Measurements from ENCODE around the gene RMC1. TPM values are rescaled to one million over a fixed set of nuclear protein-coding genes. Genes with fewer than 3 reads are reported as not detected.

Gene RMC1
- total and polyA plus RNA-seq, 3 donors from 2014 or later = 33.5 to 51.5 (median 44.2) TPM

DNA sequence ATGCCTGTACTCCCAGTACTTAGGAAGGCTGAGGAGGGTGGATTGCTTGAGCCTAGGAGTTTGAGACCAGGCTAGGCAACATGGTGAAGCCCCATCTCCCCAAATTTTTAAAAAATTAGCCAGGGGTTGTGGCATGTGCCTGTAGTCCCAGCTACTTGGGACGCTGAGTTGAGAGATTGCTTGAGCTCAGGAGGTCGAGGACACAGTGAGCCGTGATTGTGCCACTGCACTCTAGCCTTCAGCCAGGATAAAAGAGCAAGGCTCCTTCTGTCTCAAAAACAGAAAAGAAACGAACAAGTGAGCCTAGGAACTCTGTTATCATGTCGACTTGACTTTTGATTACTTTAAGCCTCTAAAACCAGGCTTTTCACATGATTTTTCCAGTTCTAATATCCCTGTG, 69.3 kb downstream of the RMC1 start:
- Histone ChIP-seq H3K9me3 (no peaks in the 10 kb centered on the region), H3K27me3 (no peaks in the 10 kb centered on the region), H3K27ac (peak overlapping the region in 1 of 2 donors; percentile 8), H3K4me1 (peaks cover 3% of the 10 kb centered on the region), H3K4me3 (no peak overlapping the region), H3K36me3 (ENCODE audit: low read depth, missing control alignments) (no peaks in the 10 kb centered on the region)
- TF ChIP-seq, protein P1, sequence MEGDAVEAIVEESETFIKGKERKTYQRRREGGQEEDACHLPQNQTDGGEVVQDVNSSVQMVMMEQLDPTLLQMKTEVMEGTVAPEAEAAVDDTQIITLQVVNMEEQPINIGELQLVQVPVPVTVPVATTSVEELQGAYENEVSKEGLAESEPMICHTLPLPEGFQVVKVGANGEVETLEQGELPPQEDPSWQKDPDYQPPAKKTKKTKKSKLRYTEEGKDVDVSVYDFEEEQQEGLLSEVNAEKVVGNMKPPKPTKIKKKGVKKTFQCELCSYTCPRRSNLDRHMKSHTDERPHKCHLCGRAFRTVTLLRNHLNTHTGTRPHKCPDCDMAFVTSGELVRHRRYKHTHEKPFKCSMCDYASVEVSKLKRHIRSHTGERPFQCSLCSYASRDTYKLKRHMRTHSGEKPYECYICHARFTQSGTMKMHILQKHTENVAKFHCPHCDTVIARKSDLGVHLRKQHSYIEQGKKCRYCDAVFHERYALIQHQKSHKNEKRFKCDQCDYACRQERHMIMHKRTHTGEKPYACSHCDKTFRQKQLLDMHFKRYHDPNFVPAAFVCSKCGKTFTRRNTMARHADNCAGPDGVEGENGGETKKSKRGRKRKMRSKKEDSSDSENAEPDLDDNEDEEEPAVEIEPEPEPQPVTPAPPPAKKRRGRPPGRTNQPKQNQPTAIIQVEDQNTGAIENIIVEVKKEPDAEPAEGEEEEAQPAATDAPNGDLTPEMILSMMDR (IDR thresholded peaks at IDR 0.05) = no peak
- no peak for TF ChIP-seq POLR2A (IDR thresholded peaks at IDR 0.05)
- intact Hi-C loops (cut with DNase I; ENCODE audit: low total_unique reads) = no loop called here
- 48 to 50% methylated on average over 5 of the region's 5 CpGs for WGBS, 2 donors
- DNase-seq = no peak

DNA sequence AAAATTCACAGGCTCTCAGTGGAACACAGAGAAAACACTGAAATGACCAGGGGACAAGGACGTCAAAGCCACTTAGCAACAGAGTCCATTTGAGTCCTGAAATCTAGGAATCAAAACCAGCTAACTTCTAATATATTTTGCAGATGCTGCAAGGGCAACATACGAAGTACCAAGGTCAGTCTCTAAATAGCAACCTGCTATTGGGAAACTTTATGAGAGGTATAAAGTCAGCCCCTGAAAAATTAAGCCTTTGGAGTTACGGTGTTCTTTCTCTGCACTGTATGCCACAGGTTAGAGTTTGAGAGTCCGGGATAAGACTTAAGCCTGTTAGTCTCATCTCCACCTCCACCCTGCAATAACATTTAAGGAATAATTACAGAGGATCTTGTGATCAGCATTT, 69.7 kb downstream of the RMC1 start:
- WGBS, 2 donors = 58 to 75% methylated on average over 4 of the region's 4 CpGs
- TF ChIP-seq POLR2A (IDR thresholded peaks at IDR 0.05) = no peak
- TF ChIP-seq, protein P1 (IDR thresholded peaks at IDR 0.05) = no peak
- intact Hi-C loops (cut with DNase I; ENCODE audit: low total_unique reads) = no loop called here
- Histone ChIP-seq H3K36me3 (ENCODE audit: low read depth, missing control alignments) (no peaks in the 10 kb centered on the region), H3K9me3 (no peaks in the 10 kb centered on the region), H3K27ac (peak overlapping the region in 1 of 2 donors; percentile 8), H3K4me1 (peaks cover 3% of the 10 kb centered on the region), H3K4me3 (no peak overlapping the region), H3K27me3 (no peaks in the 10 kb centered on the region)
- no peak for DNase-seq

DNA sequence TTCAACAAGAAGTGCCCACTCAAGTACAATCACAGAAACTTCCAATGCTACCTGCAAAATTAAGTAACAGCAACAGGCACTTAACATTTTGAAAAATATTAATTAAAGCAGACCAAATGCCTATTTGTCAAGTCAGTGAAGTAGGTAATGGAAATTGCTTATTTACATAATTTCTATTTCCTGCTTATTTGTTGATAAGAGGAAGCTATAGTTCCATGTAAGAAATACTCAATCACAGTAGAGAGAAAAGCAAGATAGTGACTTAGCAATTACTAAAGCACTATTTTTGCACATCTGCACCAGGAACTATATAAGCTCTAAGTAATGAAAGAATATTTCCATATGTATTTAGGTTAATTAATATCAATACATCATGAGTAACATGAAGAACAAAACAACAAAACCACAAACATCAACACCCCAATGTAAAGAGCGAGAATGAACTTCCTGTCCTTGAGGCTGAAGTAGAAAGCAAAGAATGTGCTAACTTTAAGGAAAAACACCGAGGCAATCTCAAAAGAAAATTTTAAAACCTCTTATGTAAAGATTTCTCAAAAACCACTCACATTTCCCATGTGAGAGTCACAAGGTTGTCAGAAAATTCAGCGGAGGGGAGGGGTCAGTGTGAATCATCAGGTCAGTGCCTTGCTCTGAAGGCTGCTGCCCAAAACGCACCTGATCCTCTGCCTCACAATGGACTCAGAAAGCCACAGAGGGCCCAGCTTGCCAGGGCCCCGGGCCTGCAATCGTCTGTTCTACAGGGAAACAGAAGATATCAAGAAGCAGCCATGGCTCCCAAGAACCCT, 70.5 kb downstream of the RMC1 start:
- DNase-seq = no peak
- whole genome bisulfite sequencing, 2 donors = 65 to 66% methylated on average over 6 of the region's 6 CpGs
- intact Hi-C loops (cut with DNase I; ENCODE audit: low total_unique reads) = no loop called here
- peaks cover 3% of the 10 kb centered on the region for H3K4me1 ChIP-seq
- H3K27ac ChIP-seq = peak overlapping the region in 1 of 2 donors; percentile 53
- TF ChIP-seq POLR2A (IDR thresholded peaks at IDR 0.05) = no peak
- TF ChIP-seq, protein P1 (IDR thresholded peaks at IDR 0.05) = no peak
- no peaks in the 10 kb centered on the region for H3K36me3 ChIP-seq (ENCODE audit: low read depth, missing control alignments)
- no peaks in the 10 kb centered on the region for H3K27me3 ChIP-seq
- no peaks in the 10 kb centered on the region for H3K9me3 ChIP-seq
- H3K4me3 ChIP-seq = no peak overlapping the region

DNA sequence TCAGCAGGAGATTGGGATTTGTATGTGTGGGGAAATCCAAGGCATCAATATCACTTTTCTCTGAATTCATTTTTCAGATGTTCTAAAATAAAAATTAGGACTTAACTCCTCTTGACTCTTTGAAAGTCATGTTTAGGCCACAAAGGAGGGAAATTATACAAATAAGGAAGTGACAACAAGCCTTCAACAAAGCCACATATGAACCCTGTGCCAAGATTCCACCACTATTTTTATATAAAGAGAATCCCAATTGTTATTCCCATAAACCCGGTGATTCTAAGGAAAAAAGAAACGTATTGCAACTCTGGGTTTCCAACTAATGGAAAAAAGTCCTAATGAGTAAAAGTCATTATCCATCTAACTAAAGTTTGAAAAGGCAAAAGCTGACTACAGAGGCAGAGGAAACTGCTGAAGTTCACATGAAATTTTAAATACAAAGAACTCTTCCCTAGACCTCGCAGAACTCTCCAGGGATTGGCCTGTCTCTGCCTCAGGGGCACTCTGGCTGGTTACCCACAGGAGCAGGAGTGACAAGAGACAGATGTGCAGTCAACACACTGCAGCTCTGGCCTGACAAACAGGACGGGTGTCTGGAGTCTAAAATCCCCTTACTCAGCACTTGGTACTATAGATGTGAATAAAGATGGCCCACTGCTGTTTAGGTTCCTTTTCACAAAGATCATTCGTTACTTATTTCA, 71.4 kb downstream of the RMC1 start:
- peak overlapping the region in 1 of 2 donors; percentile 53 for H3K27ac ChIP-seq
- WGBS, 2 donors = 73 to 74% methylated on average over 5 of the region's 5 CpGs
- no peaks in the 10 kb centered on the region for H3K36me3 ChIP-seq (ENCODE audit: low read depth, missing control alignments)
- peaks cover 5% of the 10 kb centered on the region for H3K4me1 ChIP-seq
- no peak for TF ChIP-seq POLR2A (IDR thresholded peaks at IDR 0.05)
- TF ChIP-seq, protein P1 (IDR thresholded peaks at IDR 0.05) = no peak
- intact Hi-C loops (cut with DNase I; ENCODE audit: low total_unique reads) = no loop called here
- H3K4me3 ChIP-seq = no peak overlapping the region
- H3K27me3 ChIP-seq = no peaks in the 10 kb centered on the region
- DNase-seq = no peak
- no peaks in the 10 kb centered on the region for H3K9me3 ChIP-seq

Measured in testis (tissue), 3 donors.